Hepatocyte (in vitro differentiated cells): Measurements from ENCODE around the gene FNDC4. TPM values are rescaled to one million over a fixed set of nuclear protein-coding genes. Genes with fewer than 3 reads are reported as not detected.

Source experiments
- DNase-seq: peaks from one replicate; pipeline ENCODE4 v3.0.0-alpha.2; 2016; ENCODE audit warnings: low spot score
- H2AFZ ChIP-seq: fragments of 200-600 bp; sonication (generic); 2 replicates; pipeline ENCODE4 v1.6.0; 2016; ENCODE audit warnings: antibody characterized with exemption, mild to moderate bottlenecking
- H3K27ac ChIP-seq: fragments of 200-600 bp; sonication (generic); 2 replicates; pipeline ENCODE4 v1.5.1; 2016; ENCODE audit warnings: mild to moderate bottlenecking
- H3K27me3 ChIP-seq: fragments of 200-600 bp; sonication (generic); 2 replicates; pipeline ENCODE4 v1.6.1; 2016
- H3K36me3 ChIP-seq: fragments of 200-600 bp; sonication (generic); replicated peaks from 2 replicates; pipeline ENCODE4 v1.5.1; 2016; ENCODE audit warnings: low read depth; ENCODE audit not compliant: insufficient read depth
- H3K4me1 ChIP-seq: fragments of 200-600 bp; sonication (generic); 2 replicates; pipeline ENCODE4 v1.5.1; 2016; ENCODE audit warnings: mild to moderate bottlenecking, moderate library complexity; ENCODE audit not compliant: insufficient read depth
- H3K4me2 ChIP-seq: fragments of 200-600 bp; sonication (generic); 2 replicates; pipeline ENCODE4 v1.6.0; 2016
- H3K4me3 ChIP-seq: fragments of 200-600 bp; sonication (generic); 2 replicates; pipeline ENCODE4 v1.5.1; 2016; ENCODE audit warnings: mild to moderate bottlenecking
- H3K79me2 ChIP-seq: fragments of 200-600 bp; sonication (generic); 2 replicates; pipeline ENCODE4 v1.6.0; 2017; ENCODE audit warnings: mild to moderate bottlenecking
- H3K9me2 ChIP-seq: fragments of 200-600 bp; sonication (generic); replicated peaks from 2 replicates; pipeline ENCODE4 v1.6.0; 2017; ENCODE audit warnings: mild to moderate bottlenecking; ENCODE audit not compliant: insufficient read depth
- H3K9me3 ChIP-seq: fragments of 200-600 bp; sonication (generic); 2 replicates; pipeline ENCODE4 v1.5.1; 2016; ENCODE audit warnings: low read depth, mild to moderate bottlenecking
- H4K20me1 ChIP-seq: fragments of 200-600 bp; sonication (generic); 2 replicates; pipeline ENCODE4 v1.6.0; 2016; ENCODE audit warnings: mild to moderate bottlenecking; ENCODE audit not compliant: insufficient read depth, poor library complexity, severe bottlenecking
- EZH2 ChIP-seq: fragments of 200-600 bp; sonication (generic); IDR thresholded peaks from 2 replicates; pipeline ENCODE4 v1.6.1; 2016; ENCODE audit warnings: antibody characterized with exemption, mild to moderate bottlenecking, borderline replicate concordance
- EZH2phosphoT487 ChIP-seq: fragments of 200-600 bp; sonication (generic); IDR thresholded peaks from one replicate; pipeline ENCODE4 v1.6.1; 2018; ENCODE audit warnings: antibody characterized with exemption, mild to moderate bottlenecking, low read depth, moderate library complexity; ENCODE audit not compliant: unreplicated experiment, severe bottlenecking
- WGBS: methylation state at CpG from one replicate; pipeline ENCODE4 v1.1.6; 2016; ENCODE audit warnings: low lambda C conversion rate; ENCODE audit errors: missing lambda C conversion rate; 5-methylcytosine and 5-hydroxymethylcytosine counted together
- polyA plus RNA-seq: library from polyadenylated mRNA; unstranded; fragments of >200 nt; fragmentation: Nextera tagmentation; extraction: Ambion mirVana; gene quantifications from 2 replicates; pipeline ENCODE4 v1.2.1, GENCODE V29; 2016
- total RNA-seq: library from RNA; depleted of rRNA; stranded (reverse); fragments of >200 nt; gene quantifications from 2 replicates; pipeline ENCODE4 v1.2.3, GENCODE V29; 2014
- TF ChIP-seq, protein P1 (sequence below): fragments of 200-600 bp; sonication (generic); IDR thresholded peaks from 2 replicates; pipeline ENCODE4 v1.5.1; 2016; ENCODE audit warnings: antibody characterized with exemption, mild to moderate bottlenecking; ENCODE audit not compliant: poor library complexity

The FNDC4 gene
- total and polyA plus RNA-seq, 2 experiments from 2014 or later, result 16.3 to 21.4 TPM

DNA sequence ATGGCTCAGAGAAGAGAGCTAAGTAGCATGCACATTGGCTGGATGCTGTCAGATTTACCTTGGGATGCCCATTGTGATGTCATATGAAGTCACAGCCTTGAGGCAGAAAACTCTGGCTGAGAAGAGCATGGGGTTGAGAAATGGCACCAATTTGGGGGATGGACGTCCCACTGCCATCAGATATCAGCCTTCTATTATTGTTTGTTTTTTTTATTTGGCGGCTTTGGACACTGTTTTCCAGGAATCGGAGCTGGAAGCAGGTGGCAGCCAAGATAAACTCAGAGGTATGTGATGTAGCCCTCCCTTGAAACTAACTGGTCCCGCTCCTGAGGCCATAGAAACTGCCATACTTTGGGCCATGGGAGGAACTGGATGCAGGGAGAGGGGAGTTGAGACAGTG is 42.3 kb upstream of the FNDC4 start:
- H2AFZ ChIP-seq, result no peak overlapping the region
- H3K4me1 ChIP-seq, result no peaks in the 10 kb centered on the region
- H3K79me2 ChIP-seq, result no peaks in the 10 kb centered on the region
- H3K9me3 ChIP-seq, result no peaks in the 10 kb centered on the region
- no peak overlapping the region for H3K27ac ChIP-seq
- no peaks in the 10 kb centered on the region for H3K27me3 ChIP-seq
- no peaks in the 10 kb centered on the region for H3K36me3 ChIP-seq
- TF ChIP-seq EZH2phosphoT487 (no peak), EZH2 (no peak)
- TF ChIP-seq, protein P1, sequence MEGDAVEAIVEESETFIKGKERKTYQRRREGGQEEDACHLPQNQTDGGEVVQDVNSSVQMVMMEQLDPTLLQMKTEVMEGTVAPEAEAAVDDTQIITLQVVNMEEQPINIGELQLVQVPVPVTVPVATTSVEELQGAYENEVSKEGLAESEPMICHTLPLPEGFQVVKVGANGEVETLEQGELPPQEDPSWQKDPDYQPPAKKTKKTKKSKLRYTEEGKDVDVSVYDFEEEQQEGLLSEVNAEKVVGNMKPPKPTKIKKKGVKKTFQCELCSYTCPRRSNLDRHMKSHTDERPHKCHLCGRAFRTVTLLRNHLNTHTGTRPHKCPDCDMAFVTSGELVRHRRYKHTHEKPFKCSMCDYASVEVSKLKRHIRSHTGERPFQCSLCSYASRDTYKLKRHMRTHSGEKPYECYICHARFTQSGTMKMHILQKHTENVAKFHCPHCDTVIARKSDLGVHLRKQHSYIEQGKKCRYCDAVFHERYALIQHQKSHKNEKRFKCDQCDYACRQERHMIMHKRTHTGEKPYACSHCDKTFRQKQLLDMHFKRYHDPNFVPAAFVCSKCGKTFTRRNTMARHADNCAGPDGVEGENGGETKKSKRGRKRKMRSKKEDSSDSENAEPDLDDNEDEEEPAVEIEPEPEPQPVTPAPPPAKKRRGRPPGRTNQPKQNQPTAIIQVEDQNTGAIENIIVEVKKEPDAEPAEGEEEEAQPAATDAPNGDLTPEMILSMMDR, result no peak
- H3K4me2 ChIP-seq, result no peak overlapping the region
- no peak for DNase-seq
- H4K20me1 ChIP-seq, result no peaks in the 10 kb centered on the region
- H3K4me3 ChIP-seq, result no peak overlapping the region
- no peaks in the 10 kb centered on the region for H3K9me2 ChIP-seq
- WGBS, result 88% methylated on average over 4 of the region's 4 CpGs

DNA sequence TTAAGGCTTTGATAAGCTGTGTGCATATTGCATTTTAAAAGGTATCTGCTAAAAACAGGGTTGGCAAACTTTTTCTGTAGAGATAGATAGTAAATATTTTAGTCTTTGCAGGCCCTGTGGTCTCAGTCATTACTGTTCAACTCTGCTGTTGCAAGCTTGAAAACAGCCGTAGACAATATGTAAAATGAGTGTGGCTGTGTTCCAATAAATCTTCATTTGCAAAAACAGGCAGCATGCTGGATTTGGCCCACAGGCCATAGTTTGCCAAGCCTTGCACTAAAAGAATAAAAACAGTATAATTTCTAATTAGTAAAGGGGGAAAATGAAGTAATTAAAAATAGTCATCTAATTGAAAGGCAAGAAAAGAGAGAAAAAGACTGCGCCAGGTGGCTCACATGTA is 37.0 kb upstream of the FNDC4 start:
- no peaks in the 10 kb centered on the region for H4K20me1 ChIP-seq
- no peaks in the 10 kb centered on the region for H3K79me2 ChIP-seq
- TF ChIP-seq, protein P1, result no peak
- TF ChIP-seq EZH2phosphoT487 (no peak), EZH2 (no peak)
- no peaks in the 10 kb centered on the region for H3K36me3 ChIP-seq
- no peaks in the 10 kb centered on the region for H3K9me2 ChIP-seq
- no peak overlapping the region for H3K4me2 ChIP-seq
- WGBS, result 82% methylated on average over 2 of the region's 2 CpGs
- H3K27me3 ChIP-seq, result no peaks in the 10 kb centered on the region
- no peak for DNase-seq
- H2AFZ ChIP-seq, result no peak overlapping the region
- H3K9me3 ChIP-seq, result no peaks in the 10 kb centered on the region
- no peak overlapping the region for H3K4me3 ChIP-seq
- H3K4me1 ChIP-seq, result no peaks in the 10 kb centered on the region
- no peak overlapping the region for H3K27ac ChIP-seq

DNA sequence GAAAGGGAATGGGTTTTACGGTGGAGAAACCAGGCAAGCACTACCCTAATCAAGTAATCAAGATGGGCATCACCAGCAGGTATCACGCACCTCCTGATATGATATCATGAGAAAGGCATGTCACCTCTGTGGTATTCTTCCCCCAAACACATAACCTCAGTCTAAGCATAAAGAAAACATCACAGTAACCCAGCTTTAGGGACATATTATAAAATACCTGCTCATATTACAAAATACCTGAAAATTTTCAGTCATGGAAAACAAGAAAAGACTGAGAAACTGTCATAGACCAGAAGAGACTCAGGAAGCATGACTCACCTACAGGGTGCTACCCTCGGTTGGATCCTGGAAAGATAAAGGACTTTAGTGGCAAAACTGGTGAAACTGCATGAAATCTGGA is 32.2 kb upstream of the FNDC4 start:
- Histone ChIP-seq H3K4me1 (no peaks in the 10 kb centered on the region), H3K27ac (no peak overlapping the region), H3K36me3 (no peaks in the 10 kb centered on the region), H4K20me1 (no peaks in the 10 kb centered on the region), H2AFZ (no peak overlapping the region), H3K4me2 (no peak overlapping the region), H3K4me3 (no peak overlapping the region), H3K9me2 (no peaks in the 10 kb centered on the region), H3K79me2 (no peaks in the 10 kb centered on the region), H3K9me3 (no peaks in the 10 kb centered on the region), H3K27me3 (no peaks in the 10 kb centered on the region)
- WGBS, result 67% methylated on average over 3 of the region's 3 CpGs
- no peak for DNase-seq
- TF ChIP-seq, protein P1, result no peak
- TF ChIP-seq EZH2, result no peak
- no peak for TF ChIP-seq EZH2phosphoT487
